Fibroblast of skin of abdomen (primary cell): Measurements from ENCODE around the gene MBOAT7. TPM values are rescaled to one million over a fixed set of nuclear protein-coding genes. Genes with fewer than 3 reads are reported as not detected.
"Not testable (repeated sequence)": the region's sequence is repeated elsewhere in the genome, so short reads cannot be mapped to it uniquely, and the experiment has no call there.

Source experiments
- DNase-seq: peaks from one replicate; pipeline ENCODE4 v3.0.0-alpha.2; 2013
- polyA plus RNA-seq, 2 experiments: library from polyadenylated mRNA; unstranded; fragments of 120-200 nt; gene quantifications; one replicate each; pipeline ENCODE4 v1.2.1, GENCODE V29; 2013; ENCODE audit not compliant: insufficient read length in 2 of 2

The MBOAT7 gene, protein sequence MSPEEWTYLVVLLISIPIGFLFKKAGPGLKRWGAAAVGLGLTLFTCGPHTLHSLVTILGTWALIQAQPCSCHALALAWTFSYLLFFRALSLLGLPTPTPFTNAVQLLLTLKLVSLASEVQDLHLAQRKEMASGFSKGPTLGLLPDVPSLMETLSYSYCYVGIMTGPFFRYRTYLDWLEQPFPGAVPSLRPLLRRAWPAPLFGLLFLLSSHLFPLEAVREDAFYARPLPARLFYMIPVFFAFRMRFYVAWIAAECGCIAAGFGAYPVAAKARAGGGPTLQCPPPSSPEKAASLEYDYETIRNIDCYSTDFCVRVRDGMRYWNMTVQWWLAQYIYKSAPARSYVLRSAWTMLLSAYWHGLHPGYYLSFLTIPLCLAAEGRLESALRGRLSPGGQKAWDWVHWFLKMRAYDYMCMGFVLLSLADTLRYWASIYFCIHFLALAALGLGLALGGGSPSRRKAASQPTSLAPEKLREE
- 105 TPM for polyA plus RNA-seq (2013, experiment 1 of 2; ENCODE audit: insufficient read length)
- polyA plus RNA-seq (2013, experiment 2 of 2; ENCODE audit: insufficient read length), result 107 TPM

DNA sequence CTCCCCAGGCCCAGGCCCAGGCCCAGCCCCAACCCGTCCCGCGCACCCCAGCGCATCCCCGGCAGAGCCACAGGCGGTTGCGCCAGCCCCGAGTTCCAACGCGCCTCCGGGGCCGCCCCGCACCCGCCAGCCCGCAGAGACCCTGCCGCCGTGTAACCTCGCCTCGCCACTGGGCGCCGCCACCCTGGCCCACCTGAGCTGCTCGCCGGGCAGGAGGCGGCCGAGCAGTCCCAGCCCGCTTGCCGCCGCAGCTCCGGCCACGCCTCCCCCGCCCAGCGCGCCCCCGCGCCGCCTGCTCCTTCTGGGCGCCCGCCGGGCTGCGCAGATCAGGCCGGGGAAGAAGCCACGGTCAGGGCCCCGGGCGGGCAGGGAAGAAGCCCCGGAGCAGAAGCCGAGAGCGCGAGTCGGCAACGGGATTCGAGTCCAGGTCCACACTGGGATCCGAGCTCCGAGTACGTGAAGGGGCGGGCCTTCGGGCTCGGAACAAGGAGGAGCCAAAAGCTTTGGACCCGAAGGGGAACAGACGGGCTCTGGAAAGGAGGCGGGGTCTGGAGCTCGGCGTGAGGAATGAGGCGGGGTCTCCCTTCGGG lies at the start of gene MBOAT7:
MBOAT7 (minus strand) TSS at position 436 of the 590 bp plus-strand sequence. CDS start 1,072 bp downstream, outside the sequence.
- no peak for DNase-seq

DNA sequence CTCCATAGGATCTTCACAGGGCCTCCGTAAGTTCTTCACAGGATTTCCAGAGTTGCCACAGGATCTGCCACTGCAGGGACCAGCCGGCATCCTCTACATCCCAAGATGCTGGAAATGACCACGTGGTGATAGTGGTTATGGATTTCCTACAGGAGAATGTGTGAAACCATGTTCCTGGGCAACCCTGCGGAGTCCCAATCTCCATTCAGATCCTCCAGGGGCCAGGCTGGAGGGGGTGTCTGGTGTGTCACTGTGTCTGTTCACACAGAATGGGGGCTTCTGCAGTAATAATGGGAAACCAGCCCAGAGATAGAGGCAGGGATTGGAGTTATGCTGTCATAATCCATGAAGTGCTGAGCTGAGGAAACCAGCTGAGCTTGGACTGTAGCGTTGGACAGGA lies 44.6 kb upstream of the MBOAT7 start:
- no peak for DNase-seq

DNA sequence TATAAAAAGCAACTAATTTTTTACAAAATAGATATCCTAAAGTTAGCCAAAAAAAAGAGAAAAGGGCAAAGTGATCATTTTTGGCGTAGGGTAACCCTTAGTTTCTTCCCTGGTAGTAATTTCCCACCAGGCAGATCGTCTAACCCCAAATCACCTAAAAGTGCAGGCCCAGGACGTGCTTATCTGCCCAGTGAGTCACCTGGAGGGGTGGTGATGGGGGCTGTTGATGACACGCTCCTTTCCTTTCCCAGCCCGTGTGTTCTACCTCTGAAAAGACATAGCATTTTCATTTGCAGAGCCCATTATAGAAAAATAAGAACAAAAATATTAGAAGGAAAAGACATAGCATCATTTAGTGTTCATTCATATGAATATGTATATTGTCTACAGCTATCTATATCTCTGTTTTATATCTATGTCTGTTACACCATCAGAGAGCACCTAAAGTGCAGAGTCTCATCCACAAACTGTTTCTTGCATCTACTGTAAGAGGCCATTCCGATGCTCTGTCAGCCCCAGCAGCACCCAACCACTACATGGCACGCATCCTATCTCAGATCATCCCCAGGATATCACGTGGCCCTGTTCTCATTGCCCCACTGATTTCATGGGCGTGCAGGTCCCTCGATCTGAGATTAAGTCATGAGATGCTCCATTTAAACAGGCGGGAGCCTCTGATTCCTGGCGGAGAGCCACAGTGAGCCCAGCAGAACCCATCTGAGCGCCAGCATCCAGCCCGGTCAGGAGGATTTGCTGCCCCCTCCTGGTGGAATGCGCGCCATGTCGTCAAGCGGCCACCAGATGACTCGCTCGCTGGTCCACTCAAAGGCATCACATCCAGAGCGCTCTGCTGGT lies 41.9 kb upstream of the MBOAT7 start:
- peak; percentile 68 for DNase-seq

DNA sequence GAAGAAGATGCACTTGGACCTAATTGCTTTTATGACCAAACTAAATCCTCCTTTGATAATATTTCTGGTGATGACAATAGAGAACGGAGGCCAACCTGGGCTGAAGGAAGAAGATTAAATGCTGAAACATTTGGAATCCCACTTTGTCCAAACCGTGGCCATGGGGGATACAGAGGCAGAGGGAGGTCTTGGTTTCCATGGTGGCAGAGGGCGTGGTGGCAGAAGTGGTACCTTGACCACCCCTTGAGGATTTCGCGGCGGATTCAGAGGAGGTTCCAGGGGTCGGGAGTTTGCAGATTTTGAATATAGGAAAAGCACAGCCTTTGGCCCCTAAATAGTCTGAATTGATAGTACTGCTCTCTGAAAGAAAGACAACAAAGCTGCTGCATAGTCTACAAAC lies 40.7 kb upstream of the MBOAT7 start:
- no peak for DNase-seq

DNA sequence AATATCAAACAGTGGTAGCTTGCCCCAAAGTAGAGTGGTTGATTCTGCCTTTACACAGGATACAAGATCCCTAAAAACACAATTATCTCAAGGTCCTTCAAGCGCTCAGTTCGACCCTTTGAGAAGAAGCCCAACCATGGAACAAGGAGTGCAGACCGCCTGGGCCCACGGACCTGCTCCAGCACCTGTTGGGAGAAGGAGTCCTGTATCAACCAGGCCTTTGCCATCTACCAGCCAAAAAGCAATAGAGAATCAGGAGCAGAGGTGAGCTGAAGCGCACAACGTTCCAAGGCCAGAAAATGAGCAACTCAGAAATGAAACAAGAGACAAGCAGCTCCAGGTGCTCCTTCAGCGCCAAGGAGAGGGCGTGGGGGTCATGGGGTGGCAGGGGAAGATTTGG lies 39.8 kb upstream of the MBOAT7 start:
- DNase-seq, result no peak

DNA sequence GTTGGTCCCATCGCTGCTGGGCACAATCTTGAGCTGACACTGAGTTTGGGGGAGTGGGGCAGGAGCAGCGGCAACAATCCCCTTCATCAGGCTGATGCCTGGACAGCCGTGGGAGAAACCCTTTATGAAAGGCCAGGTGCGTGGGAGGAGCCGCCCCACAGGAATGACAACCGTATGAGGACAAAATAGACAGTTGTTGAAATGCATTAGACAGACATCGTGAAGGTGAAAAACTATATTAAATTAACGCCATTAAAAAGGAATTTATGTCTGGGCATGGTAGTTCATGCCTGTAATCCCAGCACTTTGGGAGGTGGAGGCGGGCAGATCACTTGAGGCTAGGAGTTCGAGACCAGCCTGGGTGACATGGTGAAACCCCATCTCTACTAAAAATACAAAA lies 35.2 kb upstream of the MBOAT7 start:
- not testable (repeated sequence) for DNase-seq

DNA sequence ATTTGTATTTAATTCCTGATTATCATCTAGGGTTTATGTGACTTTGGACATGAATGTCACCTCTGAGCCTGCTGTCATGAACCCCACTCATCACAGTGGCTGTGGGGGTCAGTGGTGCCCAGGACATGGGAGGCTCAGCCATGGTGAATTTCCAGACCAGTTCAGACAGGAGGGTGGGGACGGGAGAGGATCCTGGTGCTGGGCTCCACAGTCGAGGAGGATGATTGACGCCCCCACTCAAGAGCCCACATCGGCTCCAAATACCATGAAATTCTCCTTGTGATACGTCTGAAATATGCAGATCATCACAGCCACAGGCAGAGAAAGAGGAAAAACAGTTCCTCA lies 34.5 kb upstream of the MBOAT7 start:
- not testable (repeated sequence) for DNase-seq

DNA sequence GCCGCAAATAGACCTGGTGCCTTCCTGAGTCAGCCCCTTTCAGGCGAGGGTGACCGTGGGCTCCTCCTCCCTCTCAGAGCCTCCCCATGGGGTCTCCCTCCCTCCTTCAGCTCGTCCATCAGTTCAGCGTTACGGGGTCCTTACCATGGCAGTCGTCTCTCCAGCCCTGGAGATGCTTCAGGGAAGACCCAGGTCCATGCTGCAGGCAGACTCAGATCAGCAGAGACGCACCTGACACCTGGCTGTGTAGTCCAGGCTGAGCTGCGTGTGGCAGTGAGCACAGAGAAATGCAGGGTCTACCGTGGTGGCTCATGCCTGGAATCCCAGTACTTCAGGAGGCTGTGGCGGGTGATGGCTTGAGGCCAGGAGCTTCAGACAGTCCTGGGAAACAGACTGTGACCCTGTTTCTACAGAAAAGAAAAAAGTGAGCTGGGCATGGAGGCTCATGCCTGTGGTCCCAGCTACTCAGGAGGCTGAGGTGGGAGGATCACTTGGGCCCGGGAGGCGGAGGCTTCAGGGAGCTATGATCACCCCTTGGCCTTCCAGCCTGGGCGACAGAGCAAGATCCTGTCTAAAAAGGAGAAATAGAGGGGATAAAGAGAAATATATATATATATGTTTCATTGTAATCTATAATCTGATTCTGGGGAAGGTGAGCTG lies 34.0 kb upstream of the MBOAT7 start:
- not testable (repeated sequence) for DNase-seq

DNA sequence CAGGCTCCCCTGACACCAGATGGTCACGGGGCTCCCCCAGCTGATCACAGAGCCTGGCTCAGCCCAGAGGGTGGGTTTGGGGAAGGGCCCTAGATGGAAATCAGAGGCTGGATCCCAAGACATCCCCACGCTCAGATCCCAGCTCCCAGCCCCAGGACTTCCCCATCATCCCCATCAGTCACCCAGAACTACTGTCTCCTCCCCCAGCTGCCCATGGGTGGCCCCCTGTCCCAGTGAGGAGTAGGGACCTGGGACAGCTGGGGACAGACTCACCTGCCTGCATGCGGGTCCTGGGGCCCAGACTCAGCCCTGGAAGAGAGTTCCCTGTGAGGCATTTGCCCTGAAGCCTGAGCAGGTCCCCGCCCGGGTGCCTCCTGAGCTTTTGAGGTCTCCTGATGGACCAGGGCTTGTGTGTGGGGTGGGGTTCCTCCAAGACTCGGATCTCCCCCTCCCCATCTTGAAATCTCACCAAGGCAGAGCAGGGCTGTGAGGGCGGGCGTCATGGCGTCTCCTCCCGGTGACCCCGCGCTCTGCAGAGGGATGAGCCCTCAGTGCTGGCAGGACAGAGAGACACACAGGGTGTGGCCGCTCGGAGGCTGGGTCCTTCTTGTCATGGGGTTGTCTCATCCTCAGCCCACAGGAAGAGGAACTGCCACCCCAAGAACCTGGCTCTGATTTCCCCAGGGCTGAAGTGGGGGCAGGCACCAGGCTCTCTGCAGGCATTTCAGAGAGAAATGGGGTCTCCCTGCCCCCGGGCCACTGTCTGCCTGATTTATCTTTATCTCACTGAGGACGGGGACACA lies 33.3 kb upstream of the MBOAT7 start, which contains the start of gene LILRB3:
LILRB3 (minus strand) TSS at position 534 of the 803 bp plus-strand sequence; CDS start at position 503, 31 bp downstream.
- not testable (repeated sequence) for DNase-seq

DNA sequence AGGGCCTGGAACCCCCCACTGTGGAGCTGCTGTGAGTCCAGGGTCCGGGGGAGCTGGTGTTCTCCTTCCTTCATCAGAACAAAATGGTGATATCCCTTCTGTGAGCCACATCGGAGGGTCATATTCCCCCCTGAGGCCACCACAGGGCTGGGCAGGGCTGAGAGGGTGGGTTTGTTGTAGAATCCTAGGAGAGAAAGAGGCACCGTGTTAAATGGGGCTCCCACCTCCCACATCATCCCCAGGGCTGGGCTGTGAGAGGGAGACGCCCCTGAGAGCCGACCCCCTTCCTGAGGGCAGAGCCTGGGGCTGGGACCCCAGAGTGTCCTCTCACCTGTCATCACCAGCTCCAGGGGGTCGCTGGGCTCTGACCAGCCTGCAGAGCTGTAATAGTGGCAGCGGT lies 32.6 kb upstream of the MBOAT7 start:
- not testable (repeated sequence) for DNase-seq

DNA sequence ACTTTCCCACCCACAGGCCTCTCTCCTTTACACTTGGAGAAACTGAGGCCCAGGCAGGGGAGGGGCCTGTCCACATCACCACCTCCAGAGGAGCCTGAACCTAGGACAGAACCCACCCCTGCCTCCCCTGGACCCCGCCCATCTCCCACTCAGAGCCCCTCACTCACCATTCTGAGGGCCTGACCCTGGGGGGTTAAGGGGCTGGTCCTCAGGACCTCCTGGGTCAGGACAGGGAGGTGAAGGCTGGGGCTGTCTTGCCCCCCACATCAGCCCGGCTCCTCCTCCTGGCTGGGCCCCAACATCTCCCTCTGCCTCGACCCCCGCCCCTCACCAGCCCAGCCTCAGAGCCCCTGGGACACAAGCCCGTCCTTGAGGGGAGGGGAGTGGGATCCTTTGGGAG lies 30.3 kb upstream of the MBOAT7 start:
- DNase-seq, result not testable (repeated sequence)

DNA sequence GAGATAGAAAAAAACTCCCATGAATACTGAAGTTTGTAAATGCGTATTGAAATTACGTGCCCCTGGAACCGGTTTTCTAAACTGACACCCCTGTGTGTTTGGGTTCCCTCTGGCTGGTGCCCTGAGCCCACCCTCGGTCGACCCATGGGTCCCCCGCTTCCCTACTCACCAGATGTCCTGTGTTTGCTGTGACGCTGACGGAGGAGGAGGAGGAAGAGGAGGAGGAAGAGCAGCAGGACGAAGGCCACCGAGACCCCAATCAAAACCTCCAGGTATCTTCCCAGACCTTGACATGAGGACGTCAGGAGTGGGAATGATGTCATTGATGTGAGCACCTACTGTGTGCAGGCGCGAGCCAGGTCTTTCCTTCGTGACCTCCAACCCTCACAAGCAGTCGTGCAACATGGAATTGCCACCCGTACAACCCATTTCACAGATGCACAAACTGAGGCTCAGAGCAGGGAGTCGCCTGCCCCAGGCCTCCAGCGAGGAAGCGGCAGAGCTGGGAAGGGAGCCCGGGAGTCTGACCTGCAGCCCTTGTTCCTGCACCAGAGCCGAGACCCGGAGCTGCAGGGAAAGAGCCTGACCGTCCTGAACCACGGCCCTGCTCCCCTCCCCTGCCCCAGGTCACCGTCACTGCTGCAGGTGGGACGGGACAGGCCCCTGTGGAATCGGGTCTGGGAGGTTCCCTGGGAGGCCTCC lies 29.7 kb upstream of the MBOAT7 start:
- no peak for DNase-seq

DNA sequence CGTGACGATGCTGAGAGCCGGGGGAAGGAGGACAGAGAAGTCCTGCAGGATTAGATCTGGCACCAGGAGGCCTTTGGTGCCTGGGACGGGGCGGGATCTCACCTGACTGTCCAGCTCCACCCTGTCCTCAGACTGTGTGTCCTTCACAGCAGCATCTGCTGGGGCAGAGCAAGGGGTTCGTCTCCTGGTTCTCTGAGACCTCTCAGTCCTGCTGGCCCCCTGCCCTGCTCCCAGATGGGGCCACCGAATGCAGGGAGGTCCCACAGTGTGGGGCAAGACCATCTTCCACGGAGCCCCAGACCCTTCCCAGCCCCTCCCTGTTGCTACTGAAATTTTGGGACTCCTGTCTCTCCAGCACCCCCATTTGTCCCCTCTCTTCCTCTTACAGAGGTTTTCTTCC lies 28.9 kb upstream of the MBOAT7 start:
- DNase-seq, result no peak

DNA sequence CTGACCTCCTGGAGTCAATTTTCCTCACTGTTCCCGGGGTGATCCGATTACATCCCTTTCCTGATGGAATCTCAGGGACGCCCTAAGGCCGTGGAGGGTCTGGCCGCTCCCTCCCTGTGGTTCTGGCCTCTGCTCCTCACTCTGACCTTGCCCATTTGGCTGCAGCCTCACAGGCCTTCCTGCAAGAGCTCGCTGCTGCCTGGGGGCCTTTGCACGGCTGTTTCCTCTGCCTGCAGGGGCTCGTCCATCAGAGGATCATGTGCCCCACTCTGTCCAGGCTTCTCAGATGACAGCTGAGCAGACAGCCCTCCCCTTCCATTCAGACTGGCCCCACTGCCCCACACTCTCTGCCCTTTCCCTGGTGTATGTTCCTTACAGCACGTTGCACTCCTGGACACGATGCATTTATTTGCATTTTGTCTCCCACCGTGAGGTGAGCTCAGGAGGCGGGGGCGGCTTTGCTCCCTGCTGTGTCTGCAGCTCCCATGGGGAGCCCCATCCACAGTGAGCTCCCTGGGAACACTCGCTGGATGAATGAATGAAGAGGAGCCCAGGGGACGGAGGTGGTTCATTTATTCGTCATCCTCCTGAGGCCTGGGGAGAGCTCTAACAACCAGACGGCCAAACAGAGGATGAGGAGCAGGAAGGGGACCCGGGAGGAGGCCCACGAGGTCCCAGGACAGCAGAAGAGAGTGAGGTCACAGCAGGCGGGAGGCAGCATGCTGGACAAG lies 28.3 kb upstream of the MBOAT7 start:
- not testable (repeated sequence) for DNase-seq

DNA sequence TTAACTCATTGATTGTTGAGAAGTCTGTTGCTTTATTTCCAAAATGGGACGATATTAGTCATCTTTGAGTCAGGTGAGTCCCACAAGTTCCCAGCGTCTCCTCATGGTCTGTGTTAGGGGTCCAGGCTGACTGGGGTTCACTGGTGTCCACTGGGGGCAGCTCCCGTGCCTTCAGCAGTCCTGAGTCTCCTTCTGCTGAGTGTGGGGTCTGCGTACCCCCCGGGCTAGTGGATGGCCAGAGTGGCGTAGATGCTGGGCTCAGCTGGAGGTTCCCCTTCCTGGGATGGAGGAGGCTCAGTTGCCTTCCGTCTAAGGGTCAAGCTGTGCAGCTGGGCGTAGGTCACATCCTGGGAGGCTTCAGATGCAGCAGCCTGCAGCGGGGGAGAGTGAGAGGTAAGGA lies 27.5 kb upstream of the MBOAT7 start:
- DNase-seq, result no peak

DNA sequence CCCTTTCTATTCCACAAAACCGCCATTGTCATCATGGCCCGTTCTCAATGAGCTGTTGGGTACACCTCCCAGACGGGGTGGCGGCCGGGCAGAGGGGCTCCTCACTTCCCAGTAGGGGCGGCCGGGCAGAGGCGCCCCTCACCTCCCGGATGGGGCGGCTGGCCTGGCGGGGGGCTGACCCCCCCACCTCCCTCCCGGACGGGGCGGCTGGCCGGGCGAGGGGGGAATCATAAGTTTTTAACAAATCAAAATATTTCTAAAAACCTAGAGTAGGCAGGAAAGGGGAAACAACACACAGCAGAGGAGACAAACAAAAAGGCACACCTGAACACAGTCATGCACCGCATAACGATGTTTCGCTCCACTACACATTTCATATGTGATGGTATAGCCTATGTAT lies 25.4 kb upstream of the MBOAT7 start:
- DNase-seq, result not testable (repeated sequence)

DNA sequence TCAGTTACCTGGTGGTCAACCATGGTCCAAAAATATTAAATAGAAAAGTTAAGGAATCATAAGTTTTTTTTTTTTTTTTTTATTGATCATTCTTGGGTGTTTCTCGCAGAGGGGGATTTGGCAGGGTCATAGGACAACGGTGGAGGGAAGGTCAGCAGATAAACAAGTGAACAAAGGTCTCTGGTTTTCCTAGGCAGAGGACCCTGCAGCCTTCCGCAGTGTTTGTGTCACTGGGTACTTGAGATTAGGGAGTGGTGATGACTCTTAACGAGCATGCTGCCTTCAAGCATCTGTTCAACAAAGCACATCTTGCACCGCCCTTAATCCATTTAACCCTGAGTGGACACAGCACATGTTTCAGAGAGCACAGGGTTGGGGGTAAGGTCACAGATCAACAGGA lies 24.8 kb upstream of the MBOAT7 start:
- DNase-seq, result not testable (repeated sequence)

DNA sequence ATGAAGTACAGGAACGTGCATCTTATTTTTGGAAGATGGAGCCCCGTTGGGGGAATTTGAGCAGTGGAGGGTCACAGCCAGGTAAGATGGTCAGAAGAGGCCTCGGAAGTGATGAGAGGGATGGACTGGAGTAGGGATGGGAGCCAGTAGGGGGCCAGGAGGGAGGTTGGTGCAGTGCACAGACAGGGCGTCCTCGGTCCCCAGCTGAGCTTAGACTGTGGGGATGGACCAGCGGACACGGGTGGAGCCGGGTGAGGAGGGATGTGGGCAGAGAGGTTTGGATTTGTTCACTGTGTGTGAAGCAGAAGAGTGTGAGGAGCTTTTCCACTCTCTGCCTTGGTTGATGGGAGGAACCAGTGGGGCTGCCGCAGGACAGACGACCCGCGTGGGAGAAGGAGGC lies 21.9 kb upstream of the MBOAT7 start:
- no peak for DNase-seq

DNA sequence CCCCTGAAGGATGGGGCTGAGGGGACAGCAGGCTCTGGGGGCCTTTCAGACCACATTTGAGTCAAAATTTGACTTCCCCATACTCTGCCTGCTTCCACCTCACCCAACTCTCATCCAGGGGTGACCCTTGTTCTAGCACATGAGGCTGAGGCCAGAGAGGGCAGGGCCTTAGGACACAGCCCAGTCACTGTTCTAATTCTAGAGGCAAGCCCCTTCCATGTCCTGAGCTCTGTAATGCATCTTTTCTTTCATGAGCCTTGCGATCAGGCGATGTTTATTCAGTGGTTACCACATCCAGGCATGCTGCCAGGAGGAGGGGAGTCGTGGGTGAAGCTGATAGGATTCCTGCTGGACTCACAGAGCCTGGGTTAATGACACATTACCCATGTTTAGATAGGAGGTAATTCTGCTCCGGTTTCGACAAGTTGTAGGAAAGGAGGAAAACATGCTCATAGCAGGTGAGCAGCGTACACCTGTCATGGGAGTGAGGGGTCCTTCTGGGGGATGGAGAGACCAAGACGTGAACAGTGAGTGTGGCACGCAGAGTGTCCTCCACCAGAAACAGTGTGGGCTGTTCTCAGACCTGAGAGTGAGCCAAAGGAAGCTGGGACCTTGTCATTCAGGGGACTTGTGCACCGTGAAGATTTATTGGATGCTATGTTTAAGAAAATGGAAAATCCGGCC lies 20.6 kb upstream of the MBOAT7 start:
- peak; percentile 96 for DNase-seq
